Upper lobe of left lung (tissue), 6 donors: ENCODE results near the gene ZCWPW1. TPM values are rescaled to one million over a fixed set of nuclear protein-coding genes. Genes with fewer than 3 reads are reported as not detected.
"Not testable (repeated sequence)": the region's sequence is repeated elsewhere in the genome, so short reads cannot be mapped to it uniquely, and the experiment has no call there.

Experiments
- ATAC-seq, 2 donors: fragments of 200-7000 bp; cut with Tn5 transposase; one replicate each; pipeline ENCODE4 v1.9.1; 2022; ENCODE audit warnings: mild to moderate bottlenecking in 2 of 2, moderate library complexity in 2 of 2; ENCODE audit not compliant: low FRiP score in 2 of 2
- DNase-seq, 2 donors: peaks; one replicate each; pipeline ENCODE4 v3.0.0-alpha.2; 2019 to 2020
- H3K27ac ChIP-seq, 4 donors: fragments of 200-600 bp; sonication (generic); one replicate each; pipeline ENCODE4 v1.5.1; 2016 to 2019
- H3K27me3 ChIP-seq, 4 donors: fragments of 200-600 bp; sonication (generic); one replicate each; pipeline ENCODE4 v1.5.1; 2017 to 2019
- H3K36me3 ChIP-seq, 4 donors: fragments of 200-600 bp; sonication (generic); one replicate each; pipeline ENCODE4 v1.5.1; 2016 to 2019
- H3K4me1 ChIP-seq, 4 donors: fragments of 200-600 bp; sonication (generic); one replicate each; pipeline ENCODE4 v1.5.1; 2018 to 2019
- H3K4me3 ChIP-seq, 4 donors: fragments of 200-600 bp; sonication (generic); one replicate each; pipeline ENCODE4 v1.5.1; 2017 to 2019; ENCODE audit warnings: mild to moderate bottlenecking in 2 of 4, moderate library complexity in 1 of 4
- H3K9me3 ChIP-seq, 4 donors: fragments of 200-600 bp; sonication (generic); one replicate each; pipeline ENCODE4 v1.5.1; 2018 to 2019
- CTCF ChIP-seq, 6 experiments: fragments of 450-650 bp in 4 of 6; fragments of 200-600 bp in 2 of 6; sonication (generic) in 2 of 6; IDR thresholded peaks; one replicate each; pipeline ENCODE4 v1.5.1; 2016 to 2019; ENCODE audit warnings: antibody characterized with exemption in 6 of 6
- EP300 ChIP-seq, 4 donors: sonication (generic); formaldehyde crosslinking; IDR thresholded peaks; one replicate each; pipeline ENCODE4 v1.5.1; 2017; ENCODE audit warnings: antibody characterized with exemption in 4 of 4, control low read depth in 2 of 4
- POLR2A ChIP-seq, 4 donors: fragments of 450-650 bp; IDR thresholded peaks; one replicate each; pipeline ENCODE4 v1.5.1; 2016 to 2017; ENCODE audit warnings: antibody characterized with exemption in 4 of 4, mild to moderate bottlenecking in 2 of 4
- POLR2AphosphoS5 ChIP-seq, 2 donors: sonication (generic); formaldehyde crosslinking; IDR thresholded peaks; one replicate each; pipeline ENCODE4 v1.5.1; 2017; ENCODE audit warnings: antibody characterized with exemption in 2 of 2
- WGBS, 2 donors: methylation state at CpG; one replicate each; pipeline ENCODE4 v1.1.5; 2017 to 2018; 5-methylcytosine and 5-hydroxymethylcytosine counted together
- total RNA-seq, 6 donors: library from RNA; depleted of rRNA in 4 of 6; stranded (reverse); fragments of >200 nt in 4 of 6; gene quantifications; one replicate each; pipeline versions ENCODE4 v1.1.0 to v1.2.1, GENCODE V29; 2016 to 2021
- donor health status: DM: no; HTN: no; CAD: no; lungs with moderate emphysema.
- donor health status: DM: no; HTN: yes; CAD: no; lungs with severe emphysema.

ZCWPW1 gene
- total RNA-seq, 6 donors from 2014 or later = 3.8 to 6.3 (median 5.2) TPM

GRCh38 chr7:100464791-100465190 lies 36.3 kb upstream of the ZCWPW1 start:
- Histone ChIP-seq H3K9me3 (no peaks in the 10 kb centered on the region), H3K27me3 (no peaks in the 10 kb centered on the region), H3K36me3 (peaks cover 3 to 34% (median 16%) of the 10 kb centered on the region in 4 donors), H3K27ac (no peak overlapping the region), H3K4me3 (no peak overlapping the region), H3K4me1 (peaks cover 13 to 24% (median 17%) of the 10 kb centered on the region in 4 donors)
- DNase-seq = no peak
- WGBS, 2 donors = 97% methylated on average over 2 of the region's 2 CpGs
- ATAC-seq = no peak
- TF ChIP-seq POLR2AphosphoS5 (IDR thresholded peaks at IDR 0.05) (no peak), POLR2A (IDR thresholded peaks at IDR 0.05) (no peak), CTCF (IDR thresholded peaks at IDR 0.05) (no peak), EP300 (IDR thresholded peaks at IDR 0.05) (no peak)

- 84 to 85% methylated on average over 7 of the region's 7 CpGs for WGBS, 2 donors
- DNase-seq (no peak), ATAC-seq (no peak)
- Histone ChIP-seq H3K4me3 (no peak within 1 kb of the TSS), H3K27me3 (no peaks in the 10 kb centered on the region), H3K36me3 (peaks cover 3 to 34% (median 16%) of the 10 kb centered on the region in 4 donors), H3K4me1 (peaks cover 9 to 19% (median 13%) of the 10 kb centered on the region in 4 donors), H3K9me3 (no peaks in the 10 kb centered on the region), H3K27ac (no peak within 1 kb of the TSS)
- TF ChIP-seq POLR2AphosphoS5 (IDR thresholded peaks at IDR 0.05) = no peak
These were observed 35.7 kb upstream of the ZCWPW1 start, which contains the start of gene SPACDR for GRCh38 chr7:100464210-100464660. TSS of gene SPACDR (minus strand) at chr7:100464260. CDS start at chr7:100464025, 235 bp downstream.

GRCh38 chr7:100457033-100457432 lies 28.5 kb upstream of the ZCWPW1 start:
- Histone ChIP-seq H3K9me3 (no peaks in the 10 kb centered on the region), H3K27ac (no peak overlapping the region), H3K36me3 (peaks cover 0 to 11% (median 0%) of the 10 kb centered on the region in 4 donors), H3K4me3 (no peak overlapping the region), H3K27me3 (no peaks in the 10 kb centered on the region), H3K4me1 (peaks cover 0 to 4% (median 2%) of the 10 kb centered on the region in 4 donors)
- TF ChIP-seq CTCF (IDR thresholded peaks at IDR 0.05) = no peak
- TF ChIP-seq POLR2A (IDR thresholded peaks at IDR 0.05) = no peak
- no peak for TF ChIP-seq EP300 (IDR thresholded peaks at IDR 0.05)
- TF ChIP-seq POLR2AphosphoS5 (IDR thresholded peaks at IDR 0.05) = no peak
- 88 to 95% methylated on average over 6 of the region's 6 CpGs for WGBS, 2 donors
- DNase-seq = no peak
- ATAC-seq = no peak

- no peaks in the 10 kb centered on the region for H3K27me3 ChIP-seq
- no peak for TF ChIP-seq CTCF (IDR thresholded peaks at IDR 0.05)
- TF ChIP-seq EP300 (IDR thresholded peaks at IDR 0.05) = no peak
- no peak for TF ChIP-seq POLR2AphosphoS5 (IDR thresholded peaks at IDR 0.05)
- no peak for TF ChIP-seq POLR2A (IDR thresholded peaks at IDR 0.05)
- no peak overlapping the region for H3K4me3 ChIP-seq
- 93 to 94% methylated on average over 14 of the region's 14 CpGs for WGBS, 2 donors
- no peak overlapping the region for H3K27ac ChIP-seq
- peaks cover 0 to 4% (median 2%) of the 10 kb centered on the region in 4 donors for H3K4me1 ChIP-seq
- H3K36me3 ChIP-seq = peaks cover 0 to 11% (median 0%) of the 10 kb centered on the region in 4 donors
- DNase-seq (no peak), ATAC-seq (no peak)
- no peaks in the 10 kb centered on the region for H3K9me3 ChIP-seq
These were observed 28.1 kb upstream of the ZCWPW1 start for GRCh38 chr7:100456562-100456961.

GRCh38 chr7:100455206-100455605 lies 26.7 kb upstream of the ZCWPW1 start:
- Histone ChIP-seq H3K4me1 (peaks cover under 1 to 8% (median 4%) of the 10 kb centered on the region in 4 donors), H3K36me3 (peaks cover 0 to 3% (median 0%) of the 10 kb centered on the region in 4 donors), H3K4me3 (no peak overlapping the region), H3K27me3 (no peaks in the 10 kb centered on the region), H3K9me3 (no peaks in the 10 kb centered on the region), H3K27ac (no peak overlapping the region)
- WGBS, 2 donors = 92 to 95% methylated on average over 3 of the region's 3 CpGs
- ATAC-seq = no peak
- no peak for DNase-seq
- TF ChIP-seq POLR2AphosphoS5 (IDR thresholded peaks at IDR 0.05) (no peak), CTCF (IDR thresholded peaks at IDR 0.05) (no peak), EP300 (IDR thresholded peaks at IDR 0.05) (no peak), POLR2A (IDR thresholded peaks at IDR 0.05) (no peak)

GRCh38 chr7:100453854-100454253 lies 25.4 kb upstream of the ZCWPW1 start:
- Histone ChIP-seq H3K27ac (peak overlapping the region in 1 of 4 donors; percentile 48), H3K4me1 (peaks cover 4 to 11% (median 7%) of the 10 kb centered on the region in 4 donors)
- not testable (repeated sequence) for ATAC-seq, DNase-seq, H3K4me3 ChIP-seq, H3K36me3 ChIP-seq, H3K27me3 ChIP-seq, H3K9me3 ChIP-seq
- WGBS, 2 donors = 89 to 91% methylated on average over 6 to 8 of the region's 8 CpGs
